ENCODE results near the gene DMD. TPM values are rescaled to one million over a fixed set of nuclear protein-coding genes. Genes with fewer than 3 reads are reported as not detected.
"Not testable (repeated sequence)": the region's sequence is repeated elsewhere in the genome, so short reads cannot be mapped to it uniquely, and the experiment has no call there.

DMD gene
- total and polyA plus RNA-seq, 2 of the 13 experiments (the other 11 are each of a cell fraction or from before 2014, with no cell fraction given) = 17.6 to 25.9 TPM

DNA sequence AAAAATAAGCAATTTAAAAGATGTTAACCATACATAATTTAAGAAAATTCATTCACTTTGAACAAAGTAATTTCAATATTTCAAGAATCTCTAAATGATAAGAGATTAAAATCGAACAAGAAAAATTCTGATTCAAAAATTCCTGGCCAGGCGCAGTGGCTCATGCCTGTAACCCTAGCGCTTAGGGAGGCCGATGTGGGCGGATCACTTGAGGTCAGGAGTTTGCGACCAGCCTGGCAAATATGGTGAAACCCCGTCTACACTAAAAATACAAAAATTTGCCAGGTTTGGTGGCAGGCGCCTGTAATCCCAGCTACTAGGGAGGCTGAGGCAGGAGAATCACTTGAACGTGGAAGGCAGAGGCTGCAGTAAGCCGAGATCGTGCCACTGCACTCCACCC lies 1279.0 kb downstream of the DMD start:
- in situ Hi-C loops (cut with HindIII; ENCODE audit: extremely low pct_ligation_motif_present, low pct_unique_long_range_greater_than_20kb); H4K20me1 ChIP-seq (ENCODE audit: insufficient read depth, low read length); H3K9me3 ChIP-seq (ENCODE audit: low read length); FAIRE-seq; H3K36me3 ChIP-seq (replicated peaks in 1 of 2; ENCODE audit: control insufficient read depth in 1 of 2, insufficient read depth in 2 of 2, low read length in 2 of 2); ATAC-seq; intact Hi-C loops (cut with micrococcal nuclease; ENCODE audit: unreplicated experiment); H2AFZ ChIP-seq (ENCODE audit: low read length); H3K4me2 ChIP-seq (ENCODE audit: low read depth, low read length); CTCF ChIA-PET (ENCODE audit: low intra/inter-chr PET ratio, low total read pairs); H3K27me3 ChIP-seq (ENCODE audit: control insufficient read depth in 1 of 2, insufficient read depth in 2 of 2, low read length in 2 of 2); H3K27ac ChIP-seq (ENCODE audit: extremely low read length, insufficient read depth, low read length); H3K4me3 ChIP-seq (replicated peaks in 1 of 3; ENCODE audit: insufficient read depth in 1 of 3, low read depth in 2 of 3, low read length in 3 of 3); H3K4me1 ChIP-seq (ENCODE audit: insufficient read depth, low read length); H3K9ac ChIP-seq (ENCODE audit: insufficient read depth, low read depth, low read length); BruUV-seq (replicated peaks); H3K79me2 ChIP-seq (ENCODE audit: insufficient read depth, low read length); DNase-seq (ENCODE audit: low spot score); POLR2A ChIA-PET: not testable (repeated sequence)
- 62% methylated on average over 9 of the region's 11 CpGs for WGBS (ENCODE audit: low lambda C conversion rate)

DNA sequence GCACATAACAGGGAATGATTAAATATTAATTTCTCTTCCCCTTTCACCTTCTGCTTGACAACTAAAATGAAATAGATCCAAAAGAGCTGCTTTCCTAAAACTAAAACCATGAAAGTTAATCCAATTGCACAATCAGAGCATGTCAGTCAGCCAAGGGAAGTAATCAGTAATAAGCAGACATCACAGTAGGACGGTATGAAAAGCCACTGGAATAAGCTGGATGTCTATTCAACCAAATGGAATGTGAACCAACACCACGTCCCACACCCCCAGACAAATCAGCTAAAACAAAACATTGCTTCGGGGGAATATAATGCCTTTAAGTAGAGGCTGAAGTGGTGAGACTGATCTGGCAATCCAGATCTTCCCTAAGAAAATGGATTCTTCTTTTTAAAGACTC lies 1280.1 kb downstream of the DMD start:
- H3K9ac ChIP-seq (ENCODE audit: insufficient read depth, low read depth, low read length) = no peak overlapping the region
- FAIRE-seq = no peak
- no peak overlapping the region for H3K4me3 ChIP-seq (replicated peaks in 1 of 3; ENCODE audit: insufficient read depth in 1 of 3, low read depth in 2 of 3, low read length in 3 of 3)
- H3K27ac ChIP-seq (ENCODE audit: extremely low read length, insufficient read depth, low read length) = no peak overlapping the region
- H2AFZ ChIP-seq (ENCODE audit: low read length) = no peak overlapping the region
- intact Hi-C loops (cut with micrococcal nuclease; ENCODE audit: unreplicated experiment) = no loop called here
- no peaks in the 10 kb centered on the region for H3K36me3 ChIP-seq (replicated peaks in 1 of 2; ENCODE audit: control insufficient read depth in 1 of 2, insufficient read depth in 2 of 2, low read length in 2 of 2)
- TF ChIP-seq ZFP36L1 (CRISPR knock-in tag; IDR thresholded peaks at IDR 0.05) (no peak), PCBP2 (optimal IDR thresholded peaks at IDR 0.05; ENCODE audit: low read depth, low read length, poor library complexity, severe bottlenecking) (no peak), DNMT3B (CRISPR knock-in tag; conservative IDR thresholded peaks at IDR 0.05) (no peak), CREBL2 (CRISPR knock-in tag; IDR thresholded peaks at IDR 0.05; ENCODE audit: borderline replicate concordance) (no peak), ZNF570 (CRISPR knock-in tag; IDR thresholded peaks at IDR 0.05; ENCODE audit: borderline replicate concordance) (no peak), POLR2AphosphoS5 (IDR thresholded peaks at IDR 0.05; ENCODE audit: low read depth, low read length) (no peak), RAD21 (CRISPR knock-in tag; IDR thresholded peaks at IDR 0.05) (no peak)
- TF ChIP-seq, protein P1, sequence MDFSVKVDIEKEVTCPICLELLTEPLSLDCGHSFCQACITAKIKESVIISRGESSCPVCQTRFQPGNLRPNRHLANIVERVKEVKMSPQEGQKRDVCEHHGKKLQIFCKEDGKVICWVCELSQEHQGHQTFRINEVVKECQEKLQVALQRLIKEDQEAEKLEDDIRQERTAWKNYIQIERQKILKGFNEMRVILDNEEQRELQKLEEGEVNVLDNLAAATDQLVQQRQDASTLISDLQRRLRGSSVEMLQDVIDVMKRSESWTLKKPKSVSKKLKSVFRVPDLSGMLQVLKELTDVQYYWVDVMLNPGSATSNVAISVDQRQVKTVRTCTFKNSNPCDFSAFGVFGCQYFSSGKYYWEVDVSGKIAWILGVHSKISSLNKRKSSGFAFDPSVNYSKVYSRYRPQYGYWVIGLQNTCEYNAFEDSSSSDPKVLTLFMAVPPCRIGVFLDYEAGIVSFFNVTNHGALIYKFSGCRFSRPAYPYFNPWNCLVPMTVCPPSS (IDR thresholded peaks at IDR 0.05) = no peak
- no peaks in the 10 kb centered on the region for H4K20me1 ChIP-seq (ENCODE audit: insufficient read depth, low read length)
- H3K4me1 ChIP-seq (ENCODE audit: insufficient read depth, low read length) = no peaks in the 10 kb centered on the region
- CTCF ChIA-PET (ENCODE audit: low intra/inter-chr PET ratio, low total read pairs) = no interaction called here
- BruUV-seq (replicated peaks) = no TSS peak
- in situ Hi-C loops (cut with HindIII; ENCODE audit: extremely low pct_ligation_motif_present, low pct_unique_long_range_greater_than_20kb) = no loop called here
- no peaks in the 10 kb centered on the region for H3K9me3 ChIP-seq (ENCODE audit: low read length)
- DNase-seq (ENCODE audit: low spot score) = no peak
- 6% methylated on average over 2 of the region's 3 CpGs for WGBS (ENCODE audit: low lambda C conversion rate)
- no peaks in the 10 kb centered on the region for H3K27me3 ChIP-seq (ENCODE audit: control insufficient read depth in 1 of 2, insufficient read depth in 2 of 2, low read length in 2 of 2)
- no peak overlapping the region for H3K4me2 ChIP-seq (ENCODE audit: low read depth, low read length)
- POLR2A ChIA-PET = no interaction called here
- no peak for ATAC-seq
- H3K79me2 ChIP-seq (ENCODE audit: insufficient read depth, low read length) = no peaks in the 10 kb centered on the region

Measured in HepG2 (cell line).